H9 (cell line): ENCODE results near the gene KIAA0513. TPM values are rescaled to one million over a fixed set of nuclear protein-coding genes. Genes with fewer than 3 reads are reported as not detected.

Source experiments
- DNase-seq: peaks from one replicate; pipeline ENCODE4 v3.0.0-alpha.2; 2017
- H2AFZ ChIP-seq: one replicate; pipeline ENCODE4 v1.6.1; 2013; ENCODE audit warnings: mild to moderate bottlenecking, low read length, control low read depth, moderate library complexity
- H2AK5ac ChIP-seq: 2 replicates; pipeline ENCODE4 v1.6.1; 2013; ENCODE audit warnings: low read length, control low read depth, mixed read lengths; ENCODE audit not compliant: insufficient read length
- H2BK120ac ChIP-seq: one replicate; pipeline ENCODE4 v1.6.1; 2013; ENCODE audit warnings: low read depth, mild to moderate bottlenecking, low read length, control low read depth, inconsistent platforms; ENCODE audit not compliant: poor library complexity, severe bottlenecking
- H2BK12ac ChIP-seq: 2 replicates; pipeline ENCODE4 v1.6.1; 2013; ENCODE audit warnings: low read length, control low read depth, mixed read lengths, low read depth; ENCODE audit not compliant: insufficient read length
- H2BK15ac ChIP-seq: 2 replicates; pipeline ENCODE4 v1.6.1; 2013; ENCODE audit warnings: low read depth, low read length, control low read depth
- H2BK20ac ChIP-seq: one replicate; pipeline ENCODE4 v1.6.1; 2013; ENCODE audit warnings: low read depth, mild to moderate bottlenecking, low read length, control low read depth, inconsistent platforms; ENCODE audit not compliant: poor library complexity, severe bottlenecking
- H2BK5ac ChIP-seq: 2 replicates; pipeline ENCODE4 v1.6.1; 2013; ENCODE audit warnings: low read length, control low read depth, mixed read lengths; ENCODE audit not compliant: insufficient read length
- H3K14ac ChIP-seq: 2 replicates; pipeline ENCODE4 v1.6.1; 2013; ENCODE audit warnings: low read length, control low read depth; ENCODE audit not compliant: insufficient read depth
- H3K18ac ChIP-seq: 2 replicates; pipeline ENCODE4 v1.6.1; 2013; ENCODE audit warnings: low read depth, mild to moderate bottlenecking, mixed read lengths, low read length, control low read depth; ENCODE audit not compliant: insufficient read length
- H3K23ac ChIP-seq: 2 replicates; pipeline ENCODE4 v1.6.1; 2013; ENCODE audit warnings: low read length, control low read depth, mixed read lengths, low read depth; ENCODE audit not compliant: insufficient read length
- H3K23me2 ChIP-seq: 2 replicates; pipeline ENCODE4 v1.6.1; 2013; ENCODE audit warnings: low read depth, mild to moderate bottlenecking, mixed read lengths, low read length, control low read depth; ENCODE audit not compliant: insufficient read length, poor library complexity, severe bottlenecking
- H3K27ac ChIP-seq: 2 replicates; pipeline ENCODE4 v1.5.1; 2013; ENCODE audit warnings: low read length, control low read depth, mixed read lengths, low read depth; ENCODE audit not compliant: insufficient read length
- H3K27me3 ChIP-seq: 2 replicates; pipeline ENCODE4 v1.6.1; 2013; ENCODE audit warnings: low read length, control low read depth, inconsistent platforms; ENCODE audit not compliant: insufficient read depth
- H3K4ac ChIP-seq: 2 replicates; pipeline ENCODE4 v1.6.1; 2013; ENCODE audit warnings: low read depth, mild to moderate bottlenecking, control low read depth, inconsistent platforms, low read length, moderate library complexity
- H3K4me1 ChIP-seq: 2 replicates; pipeline ENCODE4 v1.6.1; 2013; ENCODE audit warnings: low read length, control low read depth, inconsistent platforms; ENCODE audit not compliant: insufficient read depth
- H3K4me2 ChIP-seq: 2 replicates; pipeline ENCODE4 v1.6.1; 2013; ENCODE audit warnings: low read length, control low read depth, mixed read lengths; ENCODE audit not compliant: insufficient read length, insufficient read depth
- H3K56ac ChIP-seq: 2 replicates; pipeline ENCODE4 v1.6.1; 2013; ENCODE audit warnings: low read depth, mild to moderate bottlenecking, mixed read lengths, low read length, control low read depth; ENCODE audit not compliant: insufficient read length
- H3K79me1 ChIP-seq: 2 replicates; pipeline ENCODE4 v1.6.1; 2013; ENCODE audit warnings: low read depth, mild to moderate bottlenecking, moderate library complexity, low read length, control low read depth, inconsistent platforms; ENCODE audit not compliant: insufficient read depth, poor library complexity, severe bottlenecking
- H3K79me2 ChIP-seq: 2 replicates; pipeline ENCODE4 v1.6.1; 2013; ENCODE audit warnings: low read length, control low read depth, inconsistent platforms; ENCODE audit not compliant: insufficient read depth
- H3K9ac ChIP-seq: 2 replicates; pipeline ENCODE4 v1.6.1; 2013; ENCODE audit warnings: low read length, control low read depth, mixed read lengths; ENCODE audit not compliant: insufficient read length; ENCODE audit errors: extremely low read depth
- H3K9me3 ChIP-seq: one replicate; pipeline ENCODE4 v1.6.1; 2013; ENCODE audit warnings: low read depth, low read length, inconsistent platforms; ENCODE audit not compliant: control insufficient read depth
- H3T11ph ChIP-seq: one replicate; pipeline ENCODE4 v1.6.1; 2013; ENCODE audit warnings: mild to moderate bottlenecking, low read length, control low read depth, inconsistent platforms
- H4K20me1 ChIP-seq: one replicate; pipeline ENCODE4 v1.6.1; 2013; ENCODE audit not compliant: control insufficient read depth, insufficient read length, insufficient read depth
- H4K5ac ChIP-seq: 2 replicates; pipeline ENCODE4 v1.6.1; 2013; ENCODE audit warnings: low read depth, mild to moderate bottlenecking, mixed read lengths, low read length, control low read depth; ENCODE audit not compliant: insufficient read length
- H4K8ac ChIP-seq: replicated peaks from 2 replicates; pipeline ENCODE4 v1.6.1; 2013; ENCODE audit warnings: low read length, control low read depth, mixed read lengths, low read depth; ENCODE audit not compliant: insufficient read length
- H4K91ac ChIP-seq: 2 replicates; pipeline ENCODE4 v1.6.1; 2013; ENCODE audit warnings: low read depth, mild to moderate bottlenecking, moderate library complexity, mixed read lengths, low read length, control low read depth; ENCODE audit not compliant: insufficient read length
- H3K27ac Mint-ChIP-seq, 3 experiments: 2 replicates in 2 of 3; 3 replicates in 1 of 3; pipeline ENCODE4 v1.8.0; 2020 to 2021; ENCODE audit warnings: mixed read lengths in 3 of 3, mild to moderate bottlenecking in 1 of 3, moderate library complexity in 1 of 3
- H3K27me3 Mint-ChIP-seq: 2 replicates; pipeline ENCODE4 v1.8.0; 2021; ENCODE audit warnings: low read depth, mild to moderate bottlenecking, moderate library complexity, mixed read lengths
- H3K36me3 Mint-ChIP-seq, 3 experiments: 2 replicates in 2 of 3; 3 replicates in 1 of 3; pipeline ENCODE4 v1.8.0; 2020 to 2021; ENCODE audit warnings: low read depth in 3 of 3, mixed read lengths in 3 of 3; ENCODE audit not compliant: insufficient read depth in 1 of 3
- H3K4me1 Mint-ChIP-seq, 2 experiments: 2 replicates each; pipeline ENCODE4 v1.8.0; 2020; ENCODE audit warnings: mixed read lengths in 2 of 2
- H3K4me3 Mint-ChIP-seq, 2 experiments: 2 replicates in 1 of 2; 3 replicates in 1 of 2; pipeline ENCODE4 v1.8.0; 2020 to 2021; ENCODE audit warnings: mild to moderate bottlenecking in 2 of 2, mixed read lengths in 2 of 2, moderate library complexity in 1 of 2
- H3K9me3 Mint-ChIP-seq, 2 experiments: 2 replicates in 1 of 2; 3 replicates in 1 of 2; pipeline ENCODE4 v1.8.0; 2020; ENCODE audit warnings: mild to moderate bottlenecking in 2 of 2, mixed read lengths in 2 of 2, moderate library complexity in 1 of 2
- CTCF ChIP-seq: fragments of 200-600 bp; sonication (generic); conservative IDR thresholded peaks from 3 replicates; pipeline ENCODE4 v1.8.0; 2021; ENCODE audit warnings: antibody characterized with exemption, mild to moderate bottlenecking
- WGBS: extraction: QIAGEN DNeasy Blood & Tissue Kit; methylation state at CpG from one replicate; pipeline ENCODE4 v1.1.7; 2013; ENCODE audit warnings: missing lambda C conversion rate, low lambda C conversion rate, mixed read lengths; ENCODE audit not compliant: insufficient read length; ENCODE audit errors: extremely low coverage; 5-methylcytosine and 5-hydroxymethylcytosine counted together
- total RNA-seq: library from RNA; stranded (reverse); gene quantifications from 2 replicates; pipeline ENCODE4 v1.2.1, GENCODE V29; 2021

Gene KIAA0513
- total RNA-seq, 1 experiment from 2014 or later: 4.7 TPM

GRCh38 chr16:84985079-84986065, 42.2 kb upstream of the KIAA0513 start:
- Histone ChIP-seq H2BK5ac (no peak overlapping the region), H2AK5ac (no peak overlapping the region), H2BK120ac (no peak overlapping the region), H3K23ac (no peak overlapping the region), H3K27ac (no peak overlapping the region), H3K4ac (no peak overlapping the region), H3K79me1 (no peaks in the 10 kb centered on the region), H3K23me2 (no peaks in the 10 kb centered on the region), H2BK15ac (no peak overlapping the region), H3K4me2 (no peak overlapping the region), H4K8ac (no peak overlapping the region), H3K56ac (no peak overlapping the region), H4K91ac (no peak overlapping the region), H3K14ac (no peak overlapping the region), H3K4me1 (no peaks in the 10 kb centered on the region), H3K27me3 (no peaks in the 10 kb centered on the region), H3K9me3 (no peaks in the 10 kb centered on the region), H3K9ac (no peak overlapping the region), H3T11ph (no peak overlapping the region), H2BK20ac (no peak overlapping the region), H3K79me2 (no peaks in the 10 kb centered on the region; the same call in 1 of the 2 replicates), H2AFZ (no peak overlapping the region), H3K18ac (no peak overlapping the region), H4K5ac (no peak overlapping the region), H2BK12ac (no peak overlapping the region), H4K20me1 (no peaks in the 10 kb centered on the region)
- WGBS: no CpG with 5 or more reads among the region's 15 CpGs
- no peaks in the 10 kb centered on the region for H3K9me3 Mint-ChIP-seq
- DNase-seq: no peak
- peaks cover 2 to 10% of the 10 kb centered on the region in 2 experiments; a peak in 2 of 4 replicates for H3K4me1 Mint-ChIP-seq
- peaks cover 38 to 68% (median 67%) of the 10 kb centered on the region in 3 experiments for H3K36me3 Mint-ChIP-seq
- H3K27ac Mint-ChIP-seq: peak overlapping the region; percentile 58 to 71 (median 62); a peak in 3 of 7 replicates
- no peak for TF ChIP-seq CTCF
- H3K4me3 Mint-ChIP-seq: no peak overlapping the region
- H3K27me3 Mint-ChIP-seq: no peaks in the 10 kb centered on the region; the same call in 1 of the 2 replicates
